GM19023 (cell line): ENCODE measurements around the gene BANF1.
A peak's percentile ranks its signal among the peaks of the same experiment; 100 is the strongest.

Experiments
- ATAC-seq: cut with Tn5 transposase; IDR thresholded peaks from one replicate; pipeline ENCODE4 v1.9.1; 2021; ENCODE audit warnings: mild to moderate bottlenecking, moderate library complexity; ENCODE audit not compliant: unreplicated experiment

Gene BANF1

GRCh38 chr11:66001942-66002647 is at the start of gene BANF1, which contains the start of gene EIF1AD:
BANF1 (plus strand) TSS chr11:66002503; CDS start chr11:66003251, 748 bp downstream.
EIF1AD (minus strand) TSS chr11:66002157; CDS start chr11:66000389, 1,768 bp downstream.
- ATAC-seq: peak; percentile 73

- no peak for ATAC-seq
Observed at GRCh38 chr11:65953471-65953870, 48.8 kb upstream of the BANF1 start.

- no peak for ATAC-seq
Observed at GRCh38 chr11:65954771-65955170, 47.5 kb upstream of the BANF1 start.

- ATAC-seq: no peak
Observed at GRCh38 chr11:65958291-65958690, 44.0 kb upstream of the BANF1 start.

- ATAC-seq: no peak
Observed at GRCh38 chr11:65958774-65959420, 43.4 kb upstream of the BANF1 start.

- ATAC-seq: no peak
Observed at GRCh38 chr11:65960824-65961266, 41.5 kb upstream of the BANF1 start.

- ATAC-seq: peak; percentile 75
Observed at GRCh38 chr11:65961267-65962140, 40.8 kb upstream of the BANF1 start, which contains the start of gene SART1. SART1 (plus strand) TSS chr11:65961734; CDS start chr11:65961781, 47 bp downstream.

- no peak for ATAC-seq
Observed at GRCh38 chr11:65962141-65962564, 40.1 kb upstream of the BANF1 start.

GRCh38 chr11:65964906-65965305 is 37.4 kb upstream of the BANF1 start:
- ATAC-seq: no peak

GRCh38 chr11:65965986-65966762 is 36.1 kb upstream of the BANF1 start:
- no peak for ATAC-seq

GRCh38 chr11:65967329-65967934 is 34.9 kb upstream of the BANF1 start:
- no peak for ATAC-seq

- ATAC-seq: no peak
Observed at GRCh38 chr11:65968600-65969482, 33.5 kb upstream of the BANF1 start.

GRCh38 chr11:65972116-65972515 is 30.2 kb upstream of the BANF1 start:
- ATAC-seq: no peak

- no peak for ATAC-seq
Observed at GRCh38 chr11:65973439-65974110, 28.7 kb upstream of the BANF1 start.

GRCh38 chr11:65975771-65976170 is 26.5 kb upstream of the BANF1 start:
- no peak for ATAC-seq

GRCh38 chr11:65976216-65977176 is 25.8 kb upstream of the BANF1 start:
- no peak for ATAC-seq

GRCh38 chr11:65977621-65978390 is 24.5 kb upstream of the BANF1 start:
- ATAC-seq: no peak
